ENCODE data around the gene SATB2.

SATB2 gene

GRCh38 chr2:199468561-199469513, 11.1 kb upstream of the SATB2 start:
- no peak for TF ChIP-seq PPARA (CRISPR knock-in tag; IDR thresholded peaks at IDR 0.05; ENCODE audit: borderline replicate concordance)
- TF ChIP-seq POU6F1 (CRISPR knock-in tag; IDR thresholded peaks at IDR 0.05; ENCODE audit: borderline replicate concordance, low read depth): no peak
- no peak for TF ChIP-seq ZNF8 (CRISPR knock-in tag; IDR thresholded peaks at IDR 0.05)
- no peak for TF ChIP-seq ZNF70 (CRISPR knock-in tag; IDR thresholded peaks at IDR 0.05)
- no peak for TF ChIP-seq ESRRG (CRISPR knock-in tag; IDR thresholded peaks at IDR 0.05)
- TF ChIP-seq SNAI2 (CRISPR knock-in tag; IDR thresholded peaks at IDR 0.05): no peak
- TF ChIP-seq GLIS3 (CRISPR knock-in tag; IDR thresholded peaks at IDR 0.05): no peak
- TF ChIP-seq CSDC2 (CRISPR knock-in tag; IDR thresholded peaks at IDR 0.05): no peak
- TF ChIP-seq OSR1 (CRISPR knock-in tag; IDR thresholded peaks at IDR 0.05): no peak
- no peak for TF ChIP-seq ZNF565 (CRISPR knock-in tag; conservative IDR thresholded peaks at IDR 0.05; ENCODE audit: low read depth)
- TF ChIP-seq CSRNP3 (CRISPR knock-in tag; IDR thresholded peaks at IDR 0.05): no peak
- no peak for TF ChIP-seq ZC3H10 (CRISPR knock-in tag; IDR thresholded peaks at IDR 0.05)
- ATAC-seq: no peak

- ATAC-seq: no peak
- no peak for TF ChIP-seq OSR1 (CRISPR knock-in tag; IDR thresholded peaks at IDR 0.05)
- no peak for TF ChIP-seq ZC3H10 (CRISPR knock-in tag; IDR thresholded peaks at IDR 0.05)
Observed at GRCh38 chr2:199467066-199467822, 9.5 kb upstream of the SATB2 start.

GRCh38 chr2:199466692-199467065, 8.9 kb upstream of the SATB2 start:
- no peak for ATAC-seq
- no peak for TF ChIP-seq ISL1 (CRISPR knock-in tag; IDR thresholded peaks at IDR 0.05)

GRCh38 chr2:199465988-199466691, 8.4 kb upstream of the SATB2 start:
- no peak for TF ChIP-seq CSDC2 (CRISPR knock-in tag; IDR thresholded peaks at IDR 0.05)
- TF ChIP-seq PATZ1 (CRISPR knock-in tag; IDR thresholded peaks at IDR 0.05; ENCODE audit: borderline replicate concordance): no peak
- TF ChIP-seq TOX (CRISPR knock-in tag; IDR thresholded peaks at IDR 0.05; ENCODE audit: borderline replicate concordance): no peak
- no peak for TF ChIP-seq GLIS3 (CRISPR knock-in tag; IDR thresholded peaks at IDR 0.05)
- TF ChIP-seq ISL1 (CRISPR knock-in tag; IDR thresholded peaks at IDR 0.05): no peak
- no peak for TF ChIP-seq ZNF565 (CRISPR knock-in tag; conservative IDR thresholded peaks at IDR 0.05; ENCODE audit: low read depth)
- no peak for TF ChIP-seq SNAI2 (CRISPR knock-in tag; IDR thresholded peaks at IDR 0.05)
- no peak for TF ChIP-seq ZFP3 (CRISPR knock-in tag; IDR thresholded peaks at IDR 0.05)
- no peak for TF ChIP-seq ZNF70 (CRISPR knock-in tag; IDR thresholded peaks at IDR 0.05)
- TF ChIP-seq RARB (CRISPR knock-in tag; IDR thresholded peaks at IDR 0.05): no peak
- no peak for TF ChIP-seq ZFP30 (CRISPR knock-in tag; IDR thresholded peaks at IDR 0.05)
- TF ChIP-seq BACH2 (CRISPR knock-in tag; IDR thresholded peaks at IDR 0.05; ENCODE audit: borderline replicate concordance): no peak
- TF ChIP-seq CSRNP3 (CRISPR knock-in tag; IDR thresholded peaks at IDR 0.05): no peak
- no peak for TF ChIP-seq ZC3H10 (CRISPR knock-in tag; IDR thresholded peaks at IDR 0.05)
- TF ChIP-seq OSR1 (CRISPR knock-in tag; IDR thresholded peaks at IDR 0.05): no peak
- TF ChIP-seq ZNF8 (CRISPR knock-in tag; IDR thresholded peaks at IDR 0.05): no peak
- no peak for TF ChIP-seq PPARA (CRISPR knock-in tag; IDR thresholded peaks at IDR 0.05; ENCODE audit: borderline replicate concordance)
- TF ChIP-seq ESRRG (CRISPR knock-in tag; IDR thresholded peaks at IDR 0.05): no peak
- TF ChIP-seq TSHZ2 (CRISPR knock-in tag; IDR thresholded peaks at IDR 0.05): no peak
- no peak for TF ChIP-seq CREB5 (CRISPR knock-in tag; IDR thresholded peaks at IDR 0.05; ENCODE audit: low read depth)
- no peak for ATAC-seq

Data from SK-N-SH treated with all-trans-retinoic acid at 6 μM for 48 hours (cell line).